IMR-90 (cell line): Measurements from ENCODE around the gene RPRML. TPM values are rescaled to one million over a fixed set of nuclear protein-coding genes. Genes with fewer than 3 reads are reported as not detected.

ENCODE experiments used
- ATAC-seq: fragments of 200-7000 bp; cut with Tn5 transposase; 2 replicates; pipeline ENCODE4 v1.9.1; 2020; ENCODE audit warnings: low read depth, mild to moderate bottlenecking, moderate library complexity
- BruUV-seq: library from RNA; stranded (reverse); fragments of 400-500 nt; replicated peaks from 2 replicates; lab custom pipeline; 2021; lab: Mats Ljungman, UMichigan
- CTCF ChIA-PET: fragments of 300-600 bp; formaldehyde crosslinking; extraction: SDS; loops from one replicate; lab custom pipeline; 2021; ENCODE audit warnings: antibody characterized with exemption; lab: Yijun Ruan, JAX
- POLR2A ChIA-PET: fragments of 300-600 bp; sonication (Branson Sonifier 250); formaldehyde crosslinking; loops from one replicate; lab custom pipeline; 2022; ENCODE audit warnings: antibody characterized with exemption; ENCODE audit not compliant: unreplicated experiment; lab: Charles Lee
- DNase-seq: peaks from one replicate; pipeline ENCODE4 v3.0.0; 2013
- H2AFZ ChIP-seq: replicated peaks from 2 replicates; pipeline ENCODE3; 2013; ENCODE audit warnings: low read length, mild to moderate bottlenecking; ENCODE audit not compliant: poor library complexity
- H2AK5ac ChIP-seq: 2 replicates; pipeline ENCODE4 v1.6.1; 2013; ENCODE audit warnings: low read depth, low read length, inconsistent platforms
- H2AK9ac ChIP-seq: replicated peaks from 2 replicates; pipeline ENCODE3; 2013; ENCODE audit warnings: mild to moderate bottlenecking, low read depth, low read length, moderate library complexity; ENCODE audit not compliant: poor library complexity
- H2BK120ac ChIP-seq: 2 replicates; pipeline ENCODE4 v1.6.1; 2013; ENCODE audit warnings: low read depth, low read length, inconsistent platforms
- H2BK15ac ChIP-seq: 3 replicates; pipeline ENCODE4 v1.6.1; 2013; ENCODE audit warnings: low read depth, low read length, inconsistent platforms
- H2BK20ac ChIP-seq: 2 replicates; pipeline ENCODE4 v1.6.1; 2013; ENCODE audit warnings: low read depth, mild to moderate bottlenecking, inconsistent platforms, low read length, moderate library complexity
- H2BK5ac ChIP-seq: 2 replicates; pipeline ENCODE4 v1.6.1; 2013; ENCODE audit warnings: mild to moderate bottlenecking, low read depth, low read length, inconsistent platforms; ENCODE audit not compliant: poor library complexity, severe bottlenecking
- H3K14ac ChIP-seq: replicated peaks from 2 replicates; pipeline ENCODE4 v1.6.1; 2013; ENCODE audit warnings: low read depth, low read length, inconsistent platforms
- H3K18ac ChIP-seq: 2 replicates; pipeline ENCODE4 v1.6.1; 2013; ENCODE audit warnings: low read depth, low read length, control low read depth
- H3K23ac ChIP-seq: 2 replicates; pipeline ENCODE4 v1.6.1; 2013; ENCODE audit warnings: low read depth, low read length, inconsistent platforms
- H3K27ac ChIP-seq: 2 replicates; pipeline ENCODE4 v1.5.1; 2013; ENCODE audit warnings: mild to moderate bottlenecking, control low read depth, low read length; ENCODE audit not compliant: insufficient read depth
- H3K27me3 ChIP-seq: 2 replicates; pipeline ENCODE4 v1.6.1; 2013; ENCODE audit warnings: low read length; ENCODE audit not compliant: control insufficient read depth, insufficient read depth
- H3K36me3 ChIP-seq: 2 replicates; pipeline ENCODE4 v1.6.1; 2013; ENCODE audit warnings: low read length, mixed read lengths; ENCODE audit not compliant: control insufficient read depth, insufficient read depth
- H3K4ac ChIP-seq: 2 replicates; pipeline ENCODE4 v1.6.1; 2013; ENCODE audit warnings: low read depth, low read length, inconsistent platforms
- H3K4me1 ChIP-seq: 2 replicates; pipeline ENCODE4 v1.6.1; 2013; ENCODE audit warnings: low read length, mixed read lengths; ENCODE audit not compliant: control insufficient read depth, insufficient read depth
- H3K4me2 ChIP-seq: 2 replicates; pipeline ENCODE4 v1.6.1; 2013; ENCODE audit warnings: low read depth, mild to moderate bottlenecking, control low read depth, low read length, moderate library complexity
- H3K4me3 ChIP-seq: 2 replicates; pipeline ENCODE4 v1.5.1; 2013; ENCODE audit warnings: low read depth, mild to moderate bottlenecking, control low read depth, low read length, moderate library complexity; ENCODE audit not compliant: insufficient read depth
- H3K56ac ChIP-seq: 2 replicates; pipeline ENCODE4 v1.6.1; 2013; ENCODE audit warnings: low read length, inconsistent platforms; ENCODE audit not compliant: insufficient read depth; ENCODE audit errors: extremely low read depth
- H3K79me1 ChIP-seq, 2 experiments: 2 replicates each; pipeline ENCODE4 v1.6.1; 2013; ENCODE audit warnings: low read length in 2 of 2, inconsistent platforms in 1 of 2, low read depth in 1 of 2
- H3K9ac ChIP-seq: 2 replicates; pipeline ENCODE4 v1.6.1; 2013; ENCODE audit warnings: low read depth, low read length, control low read depth
- H3K9me1 ChIP-seq: 2 replicates; pipeline ENCODE4 v1.6.1; 2013; ENCODE audit warnings: low read length, inconsistent platforms; ENCODE audit not compliant: insufficient read depth
- H3K9me3 ChIP-seq: 2 replicates; pipeline ENCODE4 v1.6.1; 2013; ENCODE audit warnings: low read length; ENCODE audit not compliant: control insufficient read depth, insufficient read depth
- H4K20me1 ChIP-seq: 2 replicates; pipeline ENCODE4 v1.6.1; 2013; ENCODE audit warnings: low read length, inconsistent platforms; ENCODE audit not compliant: insufficient read depth
- H4K5ac ChIP-seq: 2 replicates; pipeline ENCODE4 v1.6.1; 2013; ENCODE audit warnings: mild to moderate bottlenecking, low read depth, low read length, control low read depth
- H4K8ac ChIP-seq, 2 experiments: 2 replicates each; pipeline ENCODE4 v1.6.1; 2013; ENCODE audit warnings: low read depth in 2 of 2, low read length in 2 of 2, control low read depth in 1 of 2, inconsistent platforms in 1 of 2
- H4K91ac ChIP-seq: 2 replicates; pipeline ENCODE4 v1.6.1; 2013; ENCODE audit warnings: low read depth, low read length, inconsistent platforms; ENCODE audit not compliant: insufficient read depth
- BHLHE40 ChIP-seq: fragments of 150-350 bp; IDR thresholded peaks from 2 replicates; pipeline ENCODE4 v1.6.1; 2016; ENCODE audit warnings: mild to moderate bottlenecking, low read depth, low read length
- CEBPB ChIP-seq: IDR thresholded peaks from 2 replicates; pipeline ENCODE4 v1.6.1; 2012; ENCODE audit warnings: low read depth, low read length, improper control_type of control experiment
- CHD1 ChIP-seq: IDR thresholded peaks from 2 replicates; pipeline ENCODE4 v1.6.1; 2012; ENCODE audit warnings: low read depth, low read length, improper control_type of control experiment
- FOS ChIP-seq: fragments of 150-350 bp; IDR thresholded peaks from 2 replicates; pipeline ENCODE4 v1.6.1; 2016; ENCODE audit warnings: low read depth, low read length
- MAFK ChIP-seq: IDR thresholded peaks from 2 replicates; pipeline ENCODE4 v1.6.1; 2012; ENCODE audit warnings: low read depth, low read length, improper control_type of control experiment
- MAZ ChIP-seq: IDR thresholded peaks from 2 replicates; pipeline ENCODE4 v1.6.1; 2012; ENCODE audit warnings: low read depth, mild to moderate bottlenecking, low read length, improper control_type of control experiment, moderate library complexity, borderline replicate concordance
- NFE2L2 ChIP-seq: fragments of 150-350 bp; IDR thresholded peaks from 2 replicates; pipeline ENCODE4 v1.6.1; 2016; ENCODE audit warnings: low read depth, mild to moderate bottlenecking, low read length
- POLR2A ChIP-seq: IDR thresholded peaks from 2 replicates; pipeline ENCODE4 v1.6.1; 2012; ENCODE audit warnings: mild to moderate bottlenecking, low read depth, low read length
- RCOR1 ChIP-seq: IDR thresholded peaks from 2 replicates; pipeline ENCODE4 v1.6.1; 2012; ENCODE audit warnings: mild to moderate bottlenecking, low read length, improper control_type of control experiment; ENCODE audit not compliant: insufficient replicate concordance
- RFX5 ChIP-seq: IDR thresholded peaks from 2 replicates; pipeline ENCODE4 v1.8.0; 2012; ENCODE audit warnings: low read depth, mild to moderate bottlenecking, low read length, moderate library complexity
- SMC3 ChIP-seq: fragments of 150-350 bp; IDR thresholded peaks from 2 replicates; pipeline ENCODE4 v1.6.1; 2016; ENCODE audit warnings: low read depth, mild to moderate bottlenecking, antibody characterized with exemption, low read length, moderate library complexity
- USF2 ChIP-seq: fragments of 150-350 bp; IDR thresholded peaks from 2 replicates; pipeline ENCODE4 v1.6.1; 2017; ENCODE audit warnings: mild to moderate bottlenecking, antibody characterized with exemption, low read length, low read depth
- WGBS, 2 experiments: methylation state at CpG; one replicate each; pipeline versions ENCODE4 v1.1.5 to v1.1.7; 2013; ENCODE audit warnings: missing lambda C conversion rate in 2 of 2; ENCODE audit not compliant: insufficient read length in 1 of 2; ENCODE audit errors: extremely low coverage in 2 of 2; 5-methylcytosine and 5-hydroxymethylcytosine counted together
- dilution Hi-C: fragments of 300-500 bp; cut with HindIII; formaldehyde crosslinking; loops from one replicate; pipeline ENCODE4 v1.14.3; 2018; ENCODE audit warnings: low sequenced_read_pairs; ENCODE audit not compliant: unreplicated experiment
- in situ Hi-C: fragments of 300-500 bp; cut with MboI; formaldehyde crosslinking; loops from 3 replicates; pipeline ENCODE4 v1.14.3; 2019; ENCODE audit warnings: low sequenced_read_pairs, inconsistent platforms, mixed read lengths
- intact Hi-C: fragments of 100-400 bp; cut with micrococcal nuclease; formaldehyde crosslinking; loops from 2 replicates; pipeline ENCODE4 v1.10.0; 2022
- polyA plus RNA-seq, 3 experiments: library from polyadenylated mRNA; depleted of rRNA; stranded (reverse); fragments of >200 nt; gene quantifications; 2 replicates each; pipeline ENCODE4 v1.2.3, GENCODE V29; 2012; ENCODE audit warnings: low replicate concordance in 1 of 3
- total RNA-seq: library from RNA; depleted of rRNA; stranded (reverse); fragments of >200 nt; gene quantifications from 2 replicates; pipeline ENCODE4 v1.2.3, GENCODE V29; 2012
- TF ChIP-seq, protein P1 (sequence below): conservative IDR thresholded peaks from 2 replicates; pipeline ENCODE4 v1.5.1; 2012; ENCODE audit warnings: mild to moderate bottlenecking, low read depth, low read length, improper control_type of control experiment

RPRML gene
- total and polyA plus RNA-seq, 2 of the 4 experiments (the other 2 are of a cell fraction), result not detected

DNA sequence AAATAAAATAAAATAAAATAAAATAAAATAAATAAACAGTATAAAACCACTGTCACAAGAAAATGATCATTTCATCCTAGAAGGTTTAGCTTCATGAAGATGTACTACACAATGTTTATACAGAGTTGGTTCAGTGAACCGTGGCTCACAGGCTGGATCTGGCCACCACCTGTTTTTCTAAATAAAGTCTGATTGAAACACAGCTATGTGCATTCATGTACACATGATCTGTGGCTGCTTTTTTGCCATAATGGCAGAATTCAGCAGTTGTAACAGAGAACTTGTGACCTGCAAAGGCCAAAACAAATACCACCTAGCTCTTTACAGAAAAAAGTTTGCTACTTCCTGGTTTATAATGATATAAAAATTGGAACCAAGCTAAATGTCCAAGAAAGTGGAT is 12.6 kb upstream of the RPRML start:
- H3K9me1 ChIP-seq, result no peaks in the 10 kb centered on the region
- H3K4ac ChIP-seq, result no peak overlapping the region
- H3K18ac ChIP-seq, result no peak overlapping the region
- BruUV-seq, result no TSS peak
- no peaks in the 10 kb centered on the region for H3K4me1 ChIP-seq
- no peaks in the 10 kb centered on the region for H4K20me1 ChIP-seq
- POLR2A ChIA-PET, result no interaction called here
- CTCF ChIA-PET, result interaction anchor here (0.6 kb wide), 2 partner anchors 61 to 152 kb away, joined by 3 to 4 read pairs; no protein-coding TSS in a partner anchor
- no peak overlapping the region for H3K56ac ChIP-seq
- H3K27me3 ChIP-seq, result peaks cover 22% of the 10 kb centered on the region
- H3K27ac ChIP-seq, result no peak overlapping the region
- no peak overlapping the region for H2BK5ac ChIP-seq
- no peak overlapping the region for H2AFZ ChIP-seq
- no peak overlapping the region for H3K23ac ChIP-seq
- dilution Hi-C loops (no loop called here), in situ Hi-C loops (no loop called here), intact Hi-C loops (no loop called here)
- H4K8ac ChIP-seq, result no peak overlapping the region
- TF ChIP-seq, protein P1, sequence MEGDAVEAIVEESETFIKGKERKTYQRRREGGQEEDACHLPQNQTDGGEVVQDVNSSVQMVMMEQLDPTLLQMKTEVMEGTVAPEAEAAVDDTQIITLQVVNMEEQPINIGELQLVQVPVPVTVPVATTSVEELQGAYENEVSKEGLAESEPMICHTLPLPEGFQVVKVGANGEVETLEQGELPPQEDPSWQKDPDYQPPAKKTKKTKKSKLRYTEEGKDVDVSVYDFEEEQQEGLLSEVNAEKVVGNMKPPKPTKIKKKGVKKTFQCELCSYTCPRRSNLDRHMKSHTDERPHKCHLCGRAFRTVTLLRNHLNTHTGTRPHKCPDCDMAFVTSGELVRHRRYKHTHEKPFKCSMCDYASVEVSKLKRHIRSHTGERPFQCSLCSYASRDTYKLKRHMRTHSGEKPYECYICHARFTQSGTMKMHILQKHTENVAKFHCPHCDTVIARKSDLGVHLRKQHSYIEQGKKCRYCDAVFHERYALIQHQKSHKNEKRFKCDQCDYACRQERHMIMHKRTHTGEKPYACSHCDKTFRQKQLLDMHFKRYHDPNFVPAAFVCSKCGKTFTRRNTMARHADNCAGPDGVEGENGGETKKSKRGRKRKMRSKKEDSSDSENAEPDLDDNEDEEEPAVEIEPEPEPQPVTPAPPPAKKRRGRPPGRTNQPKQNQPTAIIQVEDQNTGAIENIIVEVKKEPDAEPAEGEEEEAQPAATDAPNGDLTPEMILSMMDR, result no peak
- TF ChIP-seq SMC3 (no peak), CEBPB (no peak), NFE2L2 (no peak), BHLHE40 (no peak), USF2 (no peak), MAFK (no peak), RFX5 (no peak), RCOR1 (no peak), FOS (no peak), MAZ (no peak), POLR2A (no peak), CHD1 (no peak)
- WGBS, 2 experiments, result no CpG with 5 or more reads among the region's 1 CpG
- DNase-seq (no peak), ATAC-seq (no peak)
- H2AK5ac ChIP-seq, result no peak overlapping the region
- no peaks in the 10 kb centered on the region for H3K36me3 ChIP-seq
- H2BK15ac ChIP-seq, result no peak overlapping the region
- H3K14ac ChIP-seq, result no peak overlapping the region
- no peaks in the 10 kb centered on the region for H3K9me3 ChIP-seq
- H3K9ac ChIP-seq, result no peak overlapping the region
- no peak overlapping the region for H3K4me2 ChIP-seq
- no peak overlapping the region for H4K91ac ChIP-seq
- no peak overlapping the region for H2AK9ac ChIP-seq
- H2BK20ac ChIP-seq, result no peak overlapping the region
- H4K5ac ChIP-seq, result no peak overlapping the region
- no peaks in the 10 kb centered on the region for H3K79me1 ChIP-seq
- H2BK120ac ChIP-seq, result no peak overlapping the region
- no peak overlapping the region for H3K4me3 ChIP-seq
